SK-MEL-5 (cell line): ENCODE data around the gene PCDHGC3. TPM values are rescaled to one million over a fixed set of nuclear protein-coding genes. Genes with fewer than 3 reads are reported as not detected.

Source experiments
- DNase-seq: peaks from one replicate; pipeline ENCODE4 v3.0.0-alpha.2; 2016; ENCODE audit warnings: low read depth, low spot score
- in situ Hi-C: cut with HindIII; loops from 2 replicates; pipeline ENCODE4 v1.10.0; 2016; ENCODE audit warnings: low sequenced_read_pairs, high pct_unique_total_duplicates, low pct_unique_long_range_greater_than_20kb
- total RNA-seq: library from RNA; depleted of rRNA; stranded (reverse); fragments of >200 nt; shearing (Covaris generic); gene quantifications from 2 replicates; pipeline ENCODE4 v1.2.3, GENCODE V29; 2014

PCDHGC3 gene
- total RNA-seq, 1 experiment from 2014 or later, result 12.5 TPM

GRCh38 chr5:141514330-141515133, 38.8 kb downstream of the PCDHGC3 start:
- no peak for DNase-seq
- in situ Hi-C loops, result no loop called here

- in situ Hi-C loops, result no loop called here
- DNase-seq, result no peak
Measured at GRCh38 chr5:141515141-141515540, 39.4 kb downstream of the PCDHGC3 start.

DNA sequence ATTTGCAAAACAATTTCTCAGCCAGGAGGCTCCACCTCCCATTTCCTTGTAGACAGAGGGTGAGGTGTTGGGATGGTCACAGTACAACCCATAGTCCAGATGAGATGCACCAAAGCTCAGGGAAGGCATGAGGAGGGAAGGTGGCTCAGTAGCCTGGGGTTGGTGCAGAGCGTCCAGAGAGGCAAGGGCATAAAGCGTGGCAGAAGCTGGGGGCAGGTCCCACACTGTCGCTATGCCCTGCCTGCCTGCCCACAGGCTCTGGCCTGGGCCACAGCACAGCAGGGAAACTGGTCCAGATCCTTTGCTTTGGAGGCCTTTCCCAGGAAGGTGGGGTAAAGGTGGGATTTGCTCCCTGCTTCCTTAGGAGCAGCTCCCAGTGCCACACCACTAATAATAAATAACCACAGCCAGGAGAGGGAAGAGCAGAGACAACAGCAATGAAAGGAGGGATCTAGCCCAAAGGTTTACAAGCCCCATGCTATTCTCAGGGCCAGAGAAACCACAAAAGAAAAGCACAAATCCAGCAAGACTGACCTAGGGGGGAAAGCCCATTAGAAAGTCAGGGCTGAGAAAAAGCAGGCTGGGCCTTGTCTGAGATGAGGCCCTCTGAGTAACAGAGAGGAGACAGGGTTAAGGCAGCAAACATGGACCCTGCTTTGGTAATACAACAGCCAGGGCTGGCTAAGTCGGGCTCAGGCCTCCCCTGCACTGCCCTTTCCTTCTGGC, 40.3 kb downstream of the PCDHGC3 start:
- DNase-seq, result no peak
- in situ Hi-C loops, result no loop called here

DNA sequence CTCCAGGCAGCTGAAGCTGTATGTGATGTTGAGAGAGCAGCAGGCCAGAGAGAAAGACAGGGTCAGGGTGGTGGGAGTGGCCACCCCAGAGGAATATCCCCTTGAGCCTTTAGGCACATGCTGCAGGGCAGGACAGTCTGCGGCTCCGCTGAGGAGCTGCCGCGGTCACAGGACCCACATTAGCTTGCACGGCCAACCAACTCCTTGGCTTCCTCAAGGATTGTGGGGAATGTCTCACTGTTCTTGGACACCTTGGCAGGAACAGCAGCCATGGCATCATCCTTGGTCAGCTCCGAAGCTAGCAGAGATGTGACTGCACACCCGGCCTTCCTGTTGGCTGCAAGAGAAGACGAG, 40.9 kb downstream of the PCDHGC3 start:
- in situ Hi-C loops, result no loop called here
- DNase-seq, result no peak

DNA sequence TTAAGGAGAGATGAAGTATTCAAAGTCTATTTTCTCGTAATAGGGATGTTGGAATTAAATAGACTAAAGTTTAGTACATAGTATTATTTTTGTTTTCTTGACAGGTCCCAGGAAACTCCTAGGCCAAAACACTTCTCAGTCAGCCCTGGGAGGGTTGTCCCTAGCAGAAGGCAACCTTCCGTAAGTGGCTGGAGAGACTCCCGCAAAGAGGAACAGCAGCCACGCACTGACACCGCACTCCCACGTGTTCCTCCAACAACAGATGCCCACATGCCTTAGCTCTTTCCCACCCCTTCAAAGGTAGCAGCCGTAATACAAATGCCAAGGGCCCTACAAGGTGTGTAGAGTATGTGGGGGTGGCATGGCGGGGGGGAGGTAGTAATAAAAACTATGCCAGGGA, 41.5 kb downstream of the PCDHGC3 start:
- no peak for DNase-seq
- in situ Hi-C loops, result no loop called here

DNA sequence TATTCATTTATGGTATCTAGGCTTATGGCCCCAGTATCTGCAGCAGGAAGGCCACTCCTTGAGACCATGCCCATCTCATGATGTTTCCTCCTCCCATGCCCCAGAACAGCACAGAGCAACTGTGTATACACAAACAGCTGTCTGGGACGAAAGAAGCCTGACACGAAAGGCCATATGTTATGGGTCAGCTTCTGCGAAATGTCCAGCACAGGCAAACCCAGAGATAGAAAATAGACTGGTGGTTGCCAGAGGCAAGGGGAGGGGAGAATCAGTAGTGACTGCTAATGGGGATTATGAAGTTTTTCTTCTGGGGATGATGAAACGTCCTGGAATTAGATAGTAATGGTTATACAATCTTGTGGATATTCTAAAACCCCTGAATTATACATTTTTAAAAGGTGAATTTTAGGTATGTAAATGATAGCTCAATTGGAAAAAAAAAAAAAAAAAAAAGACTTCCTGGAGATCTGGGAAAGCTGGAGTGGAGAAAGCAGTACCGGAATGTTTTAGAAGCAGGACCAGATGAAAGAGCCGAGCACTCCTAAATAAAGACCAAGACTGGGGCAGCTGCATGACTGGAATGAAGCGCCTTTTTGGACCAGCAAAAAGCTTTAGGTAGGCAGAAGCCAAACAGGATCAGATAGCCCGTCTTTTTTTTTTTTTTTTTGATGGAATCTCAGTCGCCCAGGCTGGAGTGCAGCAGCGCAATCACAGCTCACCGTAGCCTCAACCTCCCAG, 42.3 kb downstream of the PCDHGC3 start:
- DNase-seq, result no peak
- in situ Hi-C loops, result no loop called here

DNA sequence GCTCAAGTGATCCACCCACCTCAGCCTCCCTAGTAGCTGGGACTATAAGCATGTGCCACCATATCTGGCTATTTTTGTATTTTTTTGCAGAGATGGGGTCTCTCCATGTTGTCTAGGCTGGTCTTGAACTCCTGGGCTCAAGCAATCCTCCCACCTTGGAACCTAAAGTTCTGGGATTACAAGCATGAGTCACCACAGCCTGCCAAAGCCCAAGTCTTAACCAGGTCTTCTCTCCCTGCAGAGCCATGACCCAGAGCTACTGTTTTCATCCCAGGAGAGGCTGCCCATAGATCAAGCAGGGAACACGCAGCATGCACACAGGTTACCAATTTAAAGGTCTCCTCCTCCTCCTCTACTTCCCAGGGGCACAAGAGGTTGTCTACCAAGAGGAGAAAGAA, 42.9 kb downstream of the PCDHGC3 start:
- DNase-seq, result no peak
- in situ Hi-C loops, result no loop called here

GRCh38 chr5:141519605-141520565, 44.1 kb downstream of the PCDHGC3 start:
- peak; percentile 26 for DNase-seq
- in situ Hi-C loops, result no loop called here

DNA sequence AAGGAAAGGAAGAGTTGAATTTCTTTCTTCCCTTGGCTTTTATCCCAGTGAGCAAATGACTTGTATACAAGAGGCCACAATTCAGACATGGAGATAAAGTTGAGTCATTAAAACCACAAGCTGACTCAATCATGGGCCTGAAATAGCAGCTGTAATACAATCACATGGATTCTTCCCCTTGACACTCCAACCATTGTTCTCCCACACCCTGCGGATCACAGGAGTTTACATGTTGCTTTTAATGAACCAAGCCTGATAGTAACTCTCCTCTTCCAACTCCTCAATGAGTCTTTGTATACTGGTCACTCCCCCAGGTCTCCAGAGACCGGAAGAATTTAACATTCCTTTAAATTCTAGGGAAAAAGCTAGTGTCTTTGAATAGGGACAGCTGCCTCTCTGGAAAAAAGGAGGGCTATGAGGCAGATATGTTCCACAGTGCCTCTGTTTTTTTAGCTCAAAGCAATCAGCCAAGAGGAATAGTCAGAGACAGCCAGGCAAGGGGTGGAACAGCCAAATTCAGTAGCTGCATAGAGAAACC, 45.5 kb downstream of the PCDHGC3 start:
- peak; percentile 100 for DNase-seq
- in situ Hi-C loops, result no loop called here

DNA sequence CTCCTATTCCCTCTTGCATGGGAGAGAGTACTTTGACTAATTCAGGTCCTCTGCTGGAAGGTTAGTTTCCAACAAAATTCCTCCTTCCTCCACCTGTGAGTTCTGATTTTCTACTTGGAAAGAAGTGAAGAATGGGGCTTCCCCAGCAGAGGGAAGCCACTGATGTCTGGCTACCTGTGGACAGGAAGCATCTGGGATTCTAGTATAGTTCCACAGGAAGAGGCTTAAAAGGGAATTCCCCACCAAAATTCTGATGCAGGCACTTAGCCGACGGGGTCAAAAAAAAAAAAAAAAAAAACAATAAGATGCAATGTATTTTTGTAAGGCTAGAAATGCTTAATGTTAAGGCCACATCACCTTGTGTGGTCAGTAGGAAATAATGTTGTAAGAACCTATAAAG, 46.5 kb downstream of the PCDHGC3 start:
- no peak for DNase-seq
- in situ Hi-C loops, result no loop called here

- no peak for DNase-seq
- in situ Hi-C loops, result no loop called here
Measured at GRCh38 chr5:141523991-141524390, 48.2 kb downstream of the PCDHGC3 start.

DNA sequence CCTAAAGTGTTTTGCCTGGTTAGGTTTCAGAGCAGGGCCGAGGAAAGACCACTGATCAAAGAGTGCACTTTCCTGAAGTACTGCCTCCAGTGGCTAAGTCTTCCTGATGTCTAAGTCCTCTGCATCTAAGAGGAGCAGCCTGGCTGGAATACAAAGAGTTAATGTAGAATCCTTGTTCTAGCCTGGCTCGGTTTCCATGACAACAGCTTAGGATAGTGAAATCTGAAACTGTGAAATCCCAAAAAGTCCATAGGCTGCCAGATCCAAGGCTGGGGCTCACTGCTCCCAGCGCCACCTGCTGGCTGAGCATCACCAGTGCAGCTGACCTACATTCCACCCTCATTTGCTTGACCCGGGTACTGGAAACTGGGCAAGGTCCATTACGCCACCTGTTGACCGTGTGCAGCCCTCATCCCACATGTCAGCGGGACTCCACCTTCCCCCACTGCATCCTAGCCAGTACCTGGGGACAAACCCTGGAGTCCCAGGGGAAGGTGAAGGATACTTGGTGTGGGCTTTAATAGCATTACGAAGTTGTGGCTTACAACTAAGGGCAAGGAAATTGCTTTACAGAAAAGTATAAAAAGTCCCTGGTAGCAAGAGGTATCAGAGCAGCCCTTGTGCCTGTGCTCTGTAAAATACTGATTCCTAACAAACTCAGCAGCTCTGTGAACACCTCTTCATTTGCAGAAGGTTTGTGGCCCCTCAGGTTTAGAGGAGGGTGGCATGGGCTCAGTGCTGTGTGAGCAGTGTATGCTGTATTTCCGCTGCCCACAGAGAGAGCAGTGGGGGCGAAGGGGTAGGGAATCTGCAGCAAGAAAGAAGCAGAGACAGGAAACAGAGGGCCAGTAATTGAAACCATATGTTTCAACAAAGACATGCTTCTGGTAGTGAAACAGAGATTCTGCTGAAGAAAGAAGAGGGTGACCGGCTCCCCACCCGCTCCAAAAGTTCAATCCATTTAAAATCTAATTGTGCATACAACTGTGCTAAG, 49.1 kb downstream of the PCDHGC3 start:
- peak; percentile 99 for DNase-seq
- in situ Hi-C loops, result no loop called here

DNA sequence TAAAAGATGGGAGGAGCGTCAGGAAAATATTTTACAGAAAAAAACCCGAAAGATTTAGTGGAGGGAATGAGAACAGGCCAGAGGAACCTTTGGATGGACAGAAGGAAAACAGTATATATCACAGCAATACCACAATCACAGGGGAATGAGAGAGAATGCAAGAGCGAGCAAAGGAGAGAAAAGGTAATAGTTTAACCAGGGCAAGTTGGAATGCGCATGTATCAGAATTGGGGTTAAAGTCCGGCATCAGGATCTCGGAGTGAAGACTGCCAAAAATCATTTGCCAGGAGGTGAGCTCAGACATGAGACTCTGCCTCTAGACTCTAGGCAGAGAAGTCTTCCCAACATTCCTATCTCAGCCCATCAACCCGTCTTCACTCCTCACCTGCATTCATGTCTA, 49.9 kb downstream of the PCDHGC3 start:
- DNase-seq, result no peak
- in situ Hi-C loops, result no loop called here

- in situ Hi-C loops, result no loop called here
- no peak for DNase-seq
Measured at GRCh38 chr5:141527426-141527825, 51.7 kb downstream of the PCDHGC3 start.
